MM.1S (cell line): ENCODE results near the gene MPRIP.

Experiments used
- CTCF ChIP-seq: fragments of 300-600 bp; sonication (generic); IDR thresholded peaks from 2 replicates; pipeline ENCODE4 v1.5.1; 2016; ENCODE audit warnings: antibody characterized with exemption, low read length, mixed read lengths
- EZH2 ChIP-seq: fragments of 300-600 bp; sonication (generic); optimal IDR thresholded peaks from 2 replicates; pipeline ENCODE3; 2017; ENCODE audit warnings: low read depth, mild to moderate bottlenecking, antibody characterized with exemption, low read length, mixed read lengths

- TF ChIP-seq CTCF (no peak), EZH2 (no peak)
Measured at GRCh38 chr17:17127730-17128291, 85.6 kb downstream of the MPRIP start.
